Ammon's horn (tissue), 1 donor: ENCODE results near the gene SERPINE1.
"Not testable (repeated sequence)": the region's sequence is repeated elsewhere in the genome, so short reads cannot be mapped to it uniquely, and the experiment has no call there.

Source experiments
- DNase-seq: peaks from one replicate; pipeline ENCODE4 v3.0.0-alpha.2; 2016; ENCODE audit warnings: low spot score

Gene SERPINE1

DNA sequence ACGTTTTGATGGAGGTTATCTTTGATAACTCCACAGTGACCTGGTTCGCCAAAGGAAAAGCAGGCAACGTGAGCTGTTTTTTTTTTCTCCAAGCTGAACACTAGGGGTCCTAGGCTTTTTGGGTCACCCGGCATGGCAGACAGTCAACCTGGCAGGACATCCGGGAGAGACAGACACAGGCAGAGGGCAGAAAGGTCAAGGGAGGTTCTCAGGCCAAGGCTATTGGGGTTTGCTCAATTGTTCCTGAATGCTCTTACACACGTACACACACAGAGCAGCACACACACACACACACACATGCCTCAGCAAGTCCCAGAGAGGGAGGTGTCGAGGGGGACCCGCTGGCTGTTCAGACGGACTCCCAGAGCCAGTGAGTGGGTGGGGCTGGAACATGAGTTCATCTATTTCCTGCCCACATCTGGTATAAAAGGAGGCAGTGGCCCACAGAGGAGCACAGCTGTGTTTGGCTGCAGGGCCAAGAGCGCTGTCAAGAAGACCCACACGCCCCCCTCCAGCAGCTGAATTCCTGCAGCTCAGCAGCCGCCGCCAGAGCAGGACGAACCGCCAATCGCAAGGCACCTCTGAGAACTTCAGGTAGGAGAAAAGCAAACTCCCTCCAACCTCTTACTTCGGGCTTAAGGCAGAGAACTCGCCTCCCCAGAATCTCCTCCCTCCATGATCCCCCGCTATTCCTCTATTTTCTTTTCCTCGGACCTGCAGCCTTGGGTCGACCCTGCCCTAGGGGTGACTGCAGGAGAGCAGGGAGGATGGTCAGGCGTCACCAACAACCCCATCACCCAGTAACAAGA, at the start of gene SERPINE1:
Gene SERPINE1 (plus strand): TSS at position 454 of the 809 bp plus-strand sequence. CDS start 1,290 bp downstream, outside the sequence.
- peak; percentile 72 for DNase-seq

DNA sequence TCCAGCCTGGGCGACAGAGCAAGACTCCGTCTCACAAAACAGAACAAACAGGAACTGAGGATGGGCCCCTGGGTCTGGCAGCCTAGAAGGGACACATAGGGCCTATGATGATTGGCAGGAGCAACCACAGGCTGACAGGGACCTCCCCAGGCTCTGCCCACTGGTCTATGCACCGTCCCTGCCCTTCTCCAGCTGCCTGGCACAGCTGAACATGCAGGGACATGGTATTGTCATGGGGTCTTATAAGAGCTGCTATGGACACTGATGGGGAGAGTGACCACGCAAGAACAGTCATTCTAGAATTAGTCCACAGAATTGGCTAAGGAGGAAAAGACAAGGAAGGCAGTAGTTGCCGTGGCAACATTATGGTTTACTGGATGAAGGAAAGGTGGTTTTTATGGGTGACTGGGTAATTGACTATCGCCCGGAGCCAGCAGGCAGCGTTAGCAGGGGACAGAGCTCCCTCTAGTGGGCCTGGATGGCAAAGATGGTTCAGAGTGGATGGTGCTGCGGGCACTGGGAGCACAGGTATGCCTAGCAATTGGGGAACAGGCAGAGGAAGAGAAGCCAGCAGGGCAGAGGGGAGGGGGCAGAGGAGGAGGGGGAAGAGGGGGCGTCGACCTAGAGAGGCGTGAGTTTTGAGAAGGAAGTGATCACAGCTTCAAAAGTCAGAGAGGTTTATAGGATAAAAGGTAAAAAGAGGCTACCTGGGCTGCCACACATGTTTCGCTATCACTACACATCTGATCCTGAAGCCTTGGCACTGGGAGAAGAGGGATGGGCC, 49.4 kb upstream of the SERPINE1 start:
- DNase-seq: peak; percentile 83

DNA sequence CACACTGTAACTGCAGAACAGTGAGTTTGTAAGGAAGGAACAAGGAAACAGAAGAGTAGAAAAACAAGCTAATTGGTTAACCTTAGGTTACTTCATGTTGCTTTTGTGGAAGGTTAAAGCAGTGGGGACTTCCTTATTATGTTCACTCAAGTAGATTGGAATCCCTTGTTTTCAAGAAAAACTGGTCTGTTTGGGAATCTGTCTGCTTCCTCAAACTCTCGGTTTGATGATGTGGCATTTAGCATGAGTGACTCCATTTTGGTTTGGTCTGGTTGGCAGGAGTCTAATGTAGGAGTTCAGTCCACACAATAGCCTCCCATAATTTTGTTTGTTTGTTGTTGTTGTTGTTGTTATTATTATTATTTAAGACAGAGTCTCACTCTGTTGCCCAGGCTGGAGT, 45.5 kb upstream of the SERPINE1 start:
- DNase-seq: no peak

DNA sequence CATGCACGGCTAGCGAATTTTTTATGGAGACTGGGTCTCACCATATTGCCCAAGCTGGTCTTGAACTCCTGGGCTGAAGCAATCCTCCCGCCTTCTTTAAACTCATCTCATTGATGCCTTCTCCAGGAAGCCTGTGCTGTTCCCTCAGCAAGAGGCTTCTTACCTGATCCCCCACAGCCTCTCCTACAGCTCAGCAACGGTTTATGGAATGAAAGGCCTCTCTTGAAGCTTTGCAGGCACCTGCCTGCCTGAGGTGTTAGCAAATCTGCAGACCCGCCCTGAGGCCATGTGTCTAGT, 42.1 kb upstream of the SERPINE1 start:
- no peak for DNase-seq

DNA sequence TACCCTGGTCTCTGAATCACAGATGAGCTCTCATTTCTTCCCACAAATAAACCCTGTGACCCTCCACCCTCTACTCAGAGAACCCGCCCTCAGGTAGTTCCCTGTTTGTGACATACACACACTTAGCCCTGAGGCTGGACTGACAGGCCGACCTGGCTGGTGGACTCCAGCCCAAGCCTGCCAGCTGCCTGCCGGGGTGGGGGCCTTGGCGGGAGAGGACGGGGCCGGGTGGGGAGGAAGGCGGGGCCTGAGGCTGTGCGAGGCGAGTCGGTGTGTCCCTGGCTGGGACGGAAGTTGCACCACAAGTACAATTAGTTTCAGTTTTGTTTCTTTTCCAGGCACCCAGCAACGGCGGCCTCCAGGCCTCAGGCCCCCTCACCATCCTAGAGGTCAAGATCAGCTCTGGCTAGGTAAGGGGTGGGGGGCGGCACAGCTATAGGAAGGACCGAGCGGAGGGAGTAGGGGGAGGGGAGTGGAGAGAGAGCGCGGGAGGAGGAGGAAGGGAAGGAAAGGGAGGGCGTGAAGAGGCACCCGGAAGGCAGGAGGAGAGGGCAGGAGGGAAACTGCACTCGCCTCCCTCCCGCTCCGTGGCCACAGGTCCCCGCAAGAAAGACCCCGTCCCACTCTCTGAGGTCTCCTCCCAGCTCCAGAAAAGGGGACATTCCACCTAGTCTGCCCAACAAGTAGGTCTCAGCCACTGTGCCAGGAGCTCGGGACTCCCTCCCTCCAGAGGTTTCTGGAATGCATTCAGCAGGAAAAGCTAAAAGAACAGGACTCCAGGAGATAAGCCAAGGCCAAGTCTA, 41.5 kb upstream of the SERPINE1 start, which contains the start of gene TRIM56:
Gene TRIM56 (plus strand): TSS at position 320 of the 803 bp plus-strand sequence. CDS start 1,832 bp downstream, outside the sequence.
- peak; percentile 90 for DNase-seq

DNA sequence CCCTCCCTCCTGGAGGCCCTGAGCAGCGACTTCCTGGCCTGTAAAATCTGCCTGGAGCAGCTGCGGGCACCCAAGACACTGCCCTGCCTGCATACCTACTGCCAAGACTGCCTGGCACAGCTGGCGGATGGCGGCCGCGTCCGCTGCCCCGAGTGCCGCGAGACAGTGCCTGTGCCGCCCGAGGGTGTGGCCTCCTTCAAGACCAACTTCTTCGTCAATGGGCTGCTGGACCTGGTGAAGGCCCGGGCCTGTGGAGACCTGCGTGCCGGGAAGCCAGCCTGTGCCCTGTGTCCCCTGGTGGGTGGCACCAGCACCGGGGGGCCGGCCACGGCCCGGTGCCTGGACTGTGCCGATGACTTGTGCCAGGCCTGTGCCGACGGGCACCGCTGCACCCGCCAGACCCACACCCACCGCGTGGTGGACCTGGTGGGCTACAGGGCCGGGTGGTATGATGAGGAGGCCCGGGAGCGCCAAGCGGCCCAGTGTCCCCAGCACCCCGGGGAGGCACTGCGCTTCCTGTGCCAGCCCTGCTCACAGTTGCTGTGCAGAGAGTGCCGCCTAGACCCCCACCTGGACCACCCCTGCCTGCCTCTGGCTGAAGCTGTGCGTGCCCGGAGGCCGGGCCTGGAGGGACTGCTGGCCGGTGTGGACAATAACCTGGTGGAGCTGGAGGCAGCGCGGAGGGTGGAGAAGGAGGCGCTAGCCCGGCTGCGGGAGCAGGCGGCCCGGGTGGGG, 39.4 kb upstream of the SERPINE1 start:
- DNase-seq: no peak

DNA sequence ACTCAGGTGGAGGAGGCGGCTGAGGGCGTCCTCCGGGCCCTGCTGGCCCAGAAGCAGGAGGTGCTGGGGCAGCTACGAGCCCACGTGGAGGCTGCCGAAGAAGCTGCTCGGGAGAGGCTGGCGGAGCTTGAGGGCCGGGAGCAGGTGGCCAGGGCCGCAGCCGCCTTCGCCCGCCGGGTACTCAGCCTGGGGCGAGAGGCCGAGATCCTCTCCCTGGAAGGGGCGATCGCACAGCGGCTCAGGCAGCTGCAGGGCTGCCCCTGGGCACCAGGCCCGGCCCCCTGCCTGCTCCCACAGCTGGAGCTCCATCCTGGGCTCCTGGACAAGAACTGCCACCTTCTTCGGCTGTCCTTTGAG, 38.9 kb upstream of the SERPINE1 start:
- no peak for DNase-seq

DNA sequence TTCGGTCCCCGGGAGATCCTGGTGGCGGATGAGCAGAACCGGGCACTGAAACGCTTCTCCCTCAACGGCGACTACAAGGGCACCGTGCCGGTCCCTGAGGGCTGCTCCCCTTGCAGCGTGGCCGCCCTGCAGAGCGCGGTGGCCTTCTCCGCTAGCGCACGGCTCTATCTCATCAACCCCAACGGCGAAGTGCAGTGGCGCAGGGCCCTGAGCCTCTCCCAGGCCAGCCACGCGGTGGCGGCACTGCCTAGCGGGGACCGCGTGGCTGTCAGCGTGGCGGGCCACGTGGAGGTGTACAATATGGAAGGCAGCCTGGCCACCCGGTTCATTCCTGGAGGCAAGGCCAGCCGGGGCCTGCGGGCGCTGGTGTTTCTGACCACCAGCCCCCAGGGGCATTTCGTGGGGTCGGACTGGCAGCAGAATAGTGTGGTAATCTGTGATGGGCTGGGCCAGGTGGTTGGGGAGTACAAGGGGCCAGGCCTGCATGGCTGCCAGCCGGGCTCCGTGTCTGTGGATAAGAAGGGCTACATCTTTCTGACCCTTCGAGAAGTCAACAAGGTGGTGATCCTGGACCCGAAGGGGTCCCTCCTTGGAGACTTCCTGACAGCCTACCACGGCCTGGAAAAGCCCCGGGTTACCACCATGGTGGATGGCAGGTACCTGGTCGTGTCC, 37.9 kb upstream of the SERPINE1 start:
- no peak for DNase-seq

DNA sequence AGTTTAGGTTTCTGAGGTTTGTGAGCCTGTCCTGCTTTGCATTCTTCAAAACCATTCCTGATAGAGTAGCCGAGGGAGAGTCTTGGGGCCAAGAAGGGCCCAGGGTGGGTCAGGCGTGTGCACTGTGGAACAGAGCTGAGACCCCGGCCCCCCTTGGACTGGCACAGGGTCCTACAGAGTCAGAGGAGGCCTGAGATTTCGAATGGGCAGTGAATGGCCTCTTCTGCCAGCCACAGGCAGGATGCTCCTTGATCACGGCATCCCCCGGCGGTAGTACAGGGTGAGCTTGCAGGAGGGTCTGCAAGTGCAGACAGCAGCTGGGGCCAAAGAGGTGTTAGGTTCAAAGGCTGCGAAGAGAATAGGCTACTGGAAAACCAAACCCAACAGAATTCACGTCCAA, 37.0 kb upstream of the SERPINE1 start:
- no peak for DNase-seq

DNA sequence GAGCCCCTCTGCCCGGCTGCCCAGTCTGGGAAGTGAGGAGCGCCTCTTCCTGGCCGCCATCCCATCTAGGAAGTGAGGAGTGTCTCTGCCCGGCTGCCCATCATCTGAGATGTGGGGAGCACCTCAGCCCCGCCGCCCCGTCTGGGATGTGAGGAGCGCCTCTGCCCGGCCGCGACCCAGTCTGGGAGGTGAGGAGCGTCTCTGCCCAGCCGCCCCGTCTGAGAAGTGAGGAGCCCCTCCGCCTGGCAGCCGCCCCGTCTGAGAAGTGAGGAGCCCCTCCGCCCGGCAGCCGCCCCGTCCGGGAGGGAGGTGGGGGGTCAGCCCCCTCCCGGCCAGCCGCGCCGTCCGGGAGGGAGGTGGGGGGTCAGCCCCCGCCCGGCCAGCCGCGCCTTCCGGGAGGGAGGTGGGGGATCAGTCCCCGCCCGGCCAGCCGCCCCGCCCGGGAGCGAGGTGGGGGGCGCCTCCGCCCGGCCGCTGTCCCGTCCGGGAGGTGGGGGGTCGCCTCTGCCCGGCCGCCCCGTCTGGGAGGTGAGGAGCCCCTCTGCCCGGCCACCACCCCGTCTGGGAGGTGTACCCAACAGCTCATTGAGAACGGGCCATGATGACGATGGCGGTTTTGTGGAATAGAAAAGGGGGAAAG, 34.5 kb upstream of the SERPINE1 start:
- not testable (repeated sequence) for DNase-seq

DNA sequence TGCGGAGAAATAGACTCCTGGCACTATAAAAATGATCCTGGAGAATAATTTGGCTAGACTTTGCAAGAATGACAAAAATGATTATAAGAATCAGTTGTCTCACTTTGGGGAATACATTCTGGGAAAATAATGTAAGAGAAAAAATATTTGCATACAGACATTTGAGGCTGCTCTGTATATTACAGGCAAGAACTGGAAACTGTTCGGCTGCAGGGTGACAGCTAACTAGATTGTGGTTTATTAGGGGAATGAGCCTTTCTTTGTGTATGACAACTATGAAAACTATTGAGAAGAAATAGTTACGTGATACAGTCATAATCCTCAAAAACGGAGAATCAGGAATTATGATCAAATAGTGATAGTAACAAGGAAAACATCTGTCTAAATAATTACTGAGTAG, 33.0 kb upstream of the SERPINE1 start:
- DNase-seq: no peak

DNA sequence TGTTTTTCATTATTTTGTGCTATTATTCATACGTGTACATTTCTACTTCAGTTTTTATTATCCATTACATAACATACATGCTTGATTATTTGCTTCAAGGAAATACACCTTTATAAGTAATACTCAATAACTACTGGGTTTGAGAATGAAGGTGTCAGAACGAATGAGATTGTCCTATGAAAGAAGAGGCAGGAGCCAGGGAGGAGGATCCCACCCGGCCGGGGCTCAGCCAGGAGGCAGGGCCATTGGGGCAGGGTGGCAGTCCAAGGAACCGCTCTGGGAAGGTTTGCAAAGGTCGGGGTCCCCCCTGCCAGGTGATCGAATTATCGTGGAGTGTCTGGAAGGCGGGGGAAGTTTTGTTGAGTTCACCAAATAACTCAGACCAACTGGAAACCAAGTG, 32.5 kb upstream of the SERPINE1 start:
- DNase-seq: no peak

DNA sequence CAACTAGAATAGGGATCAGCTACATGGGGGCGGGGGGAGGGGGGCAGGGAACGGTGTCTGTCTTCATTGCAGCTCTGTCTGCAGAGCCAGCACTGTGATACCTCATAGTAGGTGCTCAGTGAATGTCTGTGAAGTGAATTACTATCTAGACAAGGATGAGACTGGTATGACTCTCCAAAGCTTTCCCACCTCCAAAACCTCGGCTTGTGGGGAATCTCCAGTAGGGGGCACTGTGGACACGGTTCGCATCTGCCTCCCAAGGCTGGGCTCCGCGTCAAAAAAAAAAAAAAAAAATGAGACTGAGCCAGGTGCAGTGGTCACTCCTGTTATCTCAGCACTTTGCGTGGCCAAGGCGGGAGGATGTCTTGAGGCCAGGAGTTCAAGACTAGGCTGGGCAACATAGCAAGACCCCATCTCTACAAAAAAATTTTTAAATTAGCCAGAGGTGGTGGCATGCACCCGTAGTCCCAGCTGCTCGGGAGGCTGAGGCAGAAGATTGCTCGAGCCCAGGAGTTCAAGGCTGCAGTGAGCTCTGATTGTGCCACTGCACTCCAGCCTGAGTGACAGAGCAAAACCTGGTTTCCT, 32.0 kb upstream of the SERPINE1 start:
- no peak for DNase-seq

DNA sequence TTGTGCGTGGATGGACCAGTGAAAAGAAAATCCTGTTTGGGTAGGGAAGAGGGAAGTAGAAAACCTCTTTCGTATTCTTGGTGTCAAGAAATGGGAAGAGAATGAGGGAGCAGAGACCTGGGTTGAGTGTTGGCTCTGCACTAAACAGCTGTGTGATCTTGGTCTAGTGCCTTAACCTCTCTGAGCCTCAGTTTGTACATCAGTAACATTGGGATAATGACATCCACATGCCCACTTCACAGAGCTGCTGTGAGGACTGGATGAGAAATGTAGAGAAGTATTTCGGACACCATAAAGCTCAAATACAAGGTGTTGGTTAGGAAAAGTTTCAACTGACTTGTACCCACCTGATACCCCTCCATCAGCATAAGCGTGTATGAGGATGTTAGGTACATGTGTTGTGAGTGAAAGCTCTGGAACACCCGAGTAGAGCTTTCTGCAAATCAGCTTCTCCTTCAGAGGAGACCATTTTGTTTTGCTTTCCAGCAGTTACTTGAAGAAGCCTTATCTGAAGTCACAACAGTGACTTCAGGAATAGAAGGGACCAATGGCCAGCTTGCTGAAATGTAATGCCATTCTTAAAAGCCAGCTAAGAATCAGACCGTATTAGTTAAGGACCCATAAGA, 30.5 kb upstream of the SERPINE1 start:
- no peak for DNase-seq

DNA sequence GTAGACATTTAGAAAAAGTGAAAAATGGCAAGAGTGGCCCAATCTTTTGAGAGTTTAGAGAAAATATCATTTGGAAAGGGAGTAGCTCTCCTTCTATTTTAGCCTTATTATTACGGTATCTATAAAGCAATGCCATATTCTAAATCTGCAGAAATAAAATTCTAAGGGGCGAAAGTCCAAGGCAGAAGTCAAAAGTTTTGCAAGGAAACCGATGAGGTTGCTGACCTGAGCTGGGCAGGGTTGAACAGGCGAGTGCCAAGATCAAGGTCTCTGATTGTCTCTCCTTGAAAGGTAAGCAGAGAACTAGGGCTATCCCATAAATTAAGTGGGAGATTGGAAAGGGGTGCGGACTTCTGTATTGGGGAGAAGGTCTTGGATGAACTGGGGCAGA, 30.0 kb upstream of the SERPINE1 start:
- no peak for DNase-seq

DNA sequence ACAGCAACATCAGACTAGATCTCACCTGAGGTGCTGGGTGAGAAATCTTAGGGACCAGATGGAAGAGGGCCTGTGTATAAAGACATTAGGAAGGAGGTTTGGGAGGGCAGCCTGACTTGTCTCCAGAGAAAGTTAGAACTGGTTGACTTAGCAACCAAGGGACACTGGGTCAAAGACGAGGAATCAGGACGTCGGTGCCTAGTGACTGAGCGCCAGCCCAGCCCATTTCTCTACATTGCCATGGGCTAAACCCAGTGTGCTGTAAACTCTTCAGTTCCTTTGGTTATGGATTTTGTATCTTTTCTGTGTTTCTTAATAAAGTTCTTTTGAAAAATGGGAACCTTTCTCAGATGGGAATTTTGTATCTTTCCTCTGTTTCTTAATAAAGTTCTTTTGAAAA, 29.3 kb upstream of the SERPINE1 start:
- no peak for DNase-seq

DNA sequence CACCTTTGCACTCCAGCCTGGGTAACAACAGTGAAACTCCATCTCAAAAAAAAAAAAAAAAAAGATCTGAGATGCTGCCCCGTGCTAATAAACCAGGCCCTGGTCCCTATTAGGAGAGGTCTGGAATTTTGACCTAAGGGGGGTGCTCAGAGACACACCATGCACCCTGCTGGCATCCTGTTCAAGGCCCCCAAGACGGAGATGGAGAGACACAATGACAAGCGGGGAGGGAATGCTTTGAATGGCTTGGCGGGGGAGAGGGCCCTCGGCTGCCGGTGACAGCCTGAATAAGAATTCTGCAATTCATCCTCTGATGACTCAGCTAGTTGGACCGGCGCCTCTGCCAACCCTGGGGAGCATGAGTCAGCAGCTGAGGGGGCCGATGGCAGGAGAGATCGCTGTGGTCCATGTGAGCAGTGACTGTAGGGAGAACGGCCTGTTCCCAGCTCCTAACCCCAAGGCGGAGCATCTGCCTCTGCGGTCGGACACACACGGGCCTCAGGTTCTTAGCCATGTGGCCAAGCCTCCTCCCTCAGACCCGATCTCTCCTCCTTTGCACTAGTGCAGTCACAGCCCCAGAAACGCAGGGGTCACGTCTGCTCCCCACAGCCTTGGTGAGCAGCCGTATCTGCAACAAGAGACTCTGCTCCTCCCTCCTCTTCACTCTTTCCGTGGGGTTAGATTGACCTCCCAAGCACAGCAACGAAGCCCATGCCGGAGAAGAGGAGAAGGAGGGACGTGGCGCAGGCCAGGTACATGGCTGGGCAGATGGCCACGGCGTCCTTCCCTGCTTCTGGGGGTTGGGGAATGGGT, 26.7 kb upstream of the SERPINE1 start:
- DNase-seq: peak; percentile 94

DNA sequence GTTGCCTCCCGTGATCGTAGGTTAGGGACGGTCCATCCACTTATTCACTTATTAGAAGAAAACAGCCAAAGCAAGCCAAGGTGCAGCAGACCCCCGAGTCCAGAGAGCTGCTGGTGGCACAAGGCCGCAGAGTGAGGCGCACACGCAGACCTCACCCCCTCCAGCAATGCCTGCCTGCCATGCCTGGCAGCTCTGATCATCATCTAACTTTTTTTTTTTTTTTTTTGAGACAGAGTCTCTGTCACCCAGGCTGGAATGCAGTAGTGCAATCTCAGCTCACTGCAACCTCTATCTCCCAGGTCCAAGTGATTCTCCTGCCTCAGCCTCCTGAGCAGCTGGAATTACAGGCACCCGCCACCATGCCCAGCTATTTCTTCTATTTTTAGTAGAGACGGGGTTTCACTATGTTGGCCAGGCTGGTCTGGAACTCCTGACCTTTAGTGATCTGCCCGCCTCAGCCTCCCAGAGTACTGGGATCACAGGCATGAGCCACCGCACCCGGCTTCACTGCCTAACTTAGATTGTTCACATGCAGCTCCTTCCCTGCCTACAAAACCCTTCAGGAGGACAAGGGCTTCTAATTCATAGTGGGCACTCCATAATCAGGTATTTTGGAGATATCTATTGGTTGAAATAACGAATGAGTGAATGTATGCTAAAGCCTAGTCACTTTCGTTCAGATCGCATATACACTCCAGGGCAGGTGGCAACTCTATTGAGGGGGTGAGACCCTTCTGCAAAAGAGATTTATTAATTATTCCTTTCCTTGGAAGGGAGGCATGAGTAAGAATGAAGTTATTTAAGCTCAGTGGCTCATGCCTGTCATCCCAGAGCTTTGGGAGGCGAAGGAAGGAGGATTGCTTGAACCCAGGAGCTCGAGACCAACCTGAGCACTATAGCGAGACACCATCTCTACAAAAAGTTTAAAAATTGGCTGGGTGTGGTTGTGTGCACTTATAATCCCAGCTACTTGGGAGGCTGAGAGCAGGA, 25.8 kb upstream of the SERPINE1 start:
- DNase-seq: no peak
